Stimulated activated CD8-positive, alpha-beta memory T cell treated with anti-CD3 and anti-CD28 coated beads, Interleukin-12 subunit alpha, Interleukin-12 subunit beta, amount 100 ng/mL, for 1 hour (primary cell): Measurements from ENCODE around the gene CAP1.
"Not testable (repeated sequence)": the region's sequence is repeated elsewhere in the genome, so short reads cannot be mapped to it uniquely, and the experiment has no call there.

Experiments
- DNase-seq: peaks from one replicate; pipeline ENCODE4 v3.0.0-alpha.2; 2020; ENCODE audit warnings: low read depth

The CAP1 gene

GRCh38 chr1:40059338-40059959 lies 18.9 kb downstream of the CAP1 start:
- DNase-seq = no peak

- no peak for DNase-seq
Observed at GRCh38 chr1:40059960-40060750, 19.6 kb downstream of the CAP1 start.

- DNase-seq = no peak
Observed at GRCh38 chr1:40064797-40065499, 24.4 kb downstream of the CAP1 start.

- DNase-seq = no peak
Observed at GRCh38 chr1:40067023-40067422, 26.5 kb downstream of the CAP1 start.

GRCh38 chr1:40067851-40068250 lies 27.3 kb downstream of the CAP1 start:
- no peak for DNase-seq

- DNase-seq = no peak
Observed at GRCh38 chr1:40072142-40072541, 31.6 kb downstream of the CAP1 start.

GRCh38 chr1:40073062-40073461 lies 32.5 kb downstream of the CAP1 start:
- DNase-seq = no peak

GRCh38 chr1:40075266-40075665 lies 34.7 kb downstream of the CAP1 start:
- DNase-seq = no peak

- no peak for DNase-seq
Observed at GRCh38 chr1:40076895-40077312, 36.4 kb downstream of the CAP1 start.

- no peak for DNase-seq
Observed at GRCh38 chr1:40078512-40079333, 38.2 kb downstream of the CAP1 start.

- no peak for DNase-seq
Observed at GRCh38 chr1:40079774-40080400, 39.4 kb downstream of the CAP1 start.

- DNase-seq = no peak
Observed at GRCh38 chr1:40081871-40082270, 41.3 kb downstream of the CAP1 start.

GRCh38 chr1:40084750-40085149 lies 44.2 kb downstream of the CAP1 start:
- not testable (repeated sequence) for DNase-seq

- no peak for DNase-seq
Observed at GRCh38 chr1:40090652-40091355, 50.3 kb downstream of the CAP1 start.

- DNase-seq = no peak
Observed at GRCh38 chr1:40092241-40092640, 51.7 kb downstream of the CAP1 start.

GRCh38 chr1:40092706-40093639 lies 52.4 kb downstream of the CAP1 start:
- DNase-seq = no peak

GRCh38 chr1:40094466-40095110 lies 54.1 kb downstream of the CAP1 start:
- no peak for DNase-seq

- no peak for DNase-seq
Observed at GRCh38 chr1:40095806-40096205, 55.3 kb downstream of the CAP1 start.

- no peak for DNase-seq
Observed at GRCh38 chr1:40096646-40096976, 56.1 kb downstream of the CAP1 start.
